HG02623 (cell line): ENCODE data around the gene BAG2.

Source experiments
- ATAC-seq: cut with Tn5 transposase; IDR thresholded peaks from one replicate; pipeline ENCODE4 v1.9.1; 2021; ENCODE audit warnings: moderate library complexity; ENCODE audit not compliant: unreplicated experiment

BAG2 gene

GRCh38 chr6:57221191-57221935 lies 49.2 kb downstream of the BAG2 start:
- peak; percentile 48 for ATAC-seq

GRCh38 chr6:57221936-57222742 lies 50.0 kb downstream of the BAG2 start, which contains the start of gene RAB23:
TSS of gene RAB23 (minus strand) at chr6:57222307. CDS start at chr6:57210380, 11,927 bp downstream.
- peak; percentile 84 for ATAC-seq

- ATAC-seq = no peak
These were observed 50.6 kb downstream of the BAG2 start for GRCh38 chr6:57222743-57223077.

- ATAC-seq = no peak
These were observed 52.8 kb downstream of the BAG2 start for GRCh38 chr6:57224769-57225515.

- no peak for ATAC-seq
These were observed 54.1 kb downstream of the BAG2 start for GRCh38 chr6:57226221-57226620.
